OCI-LY1 (cell line): ENCODE results near the gene EGR4.

Experiments
- H2AFZ ChIP-seq: fragments of 200-600 bp; sonication (generic), shearing (Covaris generic); 2 replicates; pipeline ENCODE4 v1.6.0; 2014; ENCODE audit warnings: antibody characterized with exemption, mild to moderate bottlenecking, low read length
- H3F3A ChIP-seq: fragments of 200-600 bp; sonication (generic), shearing (Covaris generic); 2 replicates; pipeline ENCODE4 v1.6.0; 2014; ENCODE audit warnings: mild to moderate bottlenecking, antibody characterized with exemption, low read length, moderate library complexity; ENCODE audit not compliant: insufficient read depth
- H3K27ac ChIP-seq: fragments of 200-600 bp; sonication (generic); 2 replicates; pipeline ENCODE4 v1.5.1; 2014; ENCODE audit warnings: low read length, mixed run types, mild to moderate bottlenecking, low read depth; ENCODE audit not compliant: poor library complexity, severe bottlenecking
- H3K27me3 ChIP-seq: fragments of 200-600 bp; sonication (generic); 2 replicates; pipeline ENCODE4 v1.6.0; 2014; ENCODE audit warnings: antibody characterized with exemption, mild to moderate bottlenecking, low read length, moderate library complexity; ENCODE audit not compliant: insufficient read depth
- H3K36me3 ChIP-seq: fragments of 200-600 bp; sonication (generic); 2 replicates; pipeline ENCODE4 v1.6.1; 2014; ENCODE audit warnings: mild to moderate bottlenecking, antibody characterized with exemption, low read length, moderate library complexity, mixed read lengths; ENCODE audit not compliant: insufficient read depth
- H3K4me1 ChIP-seq: fragments of 200-600 bp; sonication (generic); 2 replicates; pipeline ENCODE4 v1.5.1; 2014; ENCODE audit warnings: mild to moderate bottlenecking, low read length, moderate library complexity; ENCODE audit not compliant: insufficient read depth, severe bottlenecking
- H3K4me2 ChIP-seq: fragments of 200-600 bp; sonication (generic), shearing (Covaris generic); 2 replicates; pipeline ENCODE4 v1.6.1; 2014; ENCODE audit warnings: low read length
- H3K4me3 ChIP-seq: fragments of 200-600 bp; sonication (generic); 2 replicates; pipeline ENCODE4 v1.5.1; 2014; ENCODE audit warnings: low read length, low read depth, mild to moderate bottlenecking, mixed read lengths; ENCODE audit not compliant: poor library complexity, severe bottlenecking
- H3K79me2 ChIP-seq: fragments of 200-600 bp; shearing (Covaris generic); 2 replicates; pipeline ENCODE4 v1.6.1; 2016; ENCODE audit warnings: mixed run types, low read length, mixed read lengths; ENCODE audit not compliant: insufficient read depth
- H3K9ac ChIP-seq: fragments of 200-600 bp; sonication (generic), shearing (Covaris generic); 2 replicates; pipeline ENCODE4 v1.6.1; 2014; ENCODE audit warnings: mild to moderate bottlenecking, low read length, mixed read lengths
- H3K9me2 ChIP-seq: fragments of 200-600 bp; sonication (generic), shearing (Covaris generic); 2 replicates; pipeline ENCODE4 v1.6.1; 2014; ENCODE audit warnings: low read depth, mild to moderate bottlenecking, low read length, mixed read lengths
- H3K9me3 ChIP-seq: fragments of 200-600 bp; shearing (Covaris generic); 2 replicates; pipeline ENCODE4 v1.6.1; 2014; ENCODE audit warnings: low read length, mixed read lengths
- H4K20me1 ChIP-seq: fragments of 200-600 bp; sonication (generic), shearing (Covaris generic); 2 replicates; pipeline ENCODE4 v1.6.0; 2016; ENCODE audit warnings: mild to moderate bottlenecking, low read length; ENCODE audit not compliant: insufficient read depth
- CTCF ChIP-seq: fragments of 200-600 bp; sonication (generic), shearing (Covaris generic); IDR thresholded peaks from 2 replicates; pipeline ENCODE4 v1.5.1; 2017; ENCODE audit warnings: mild to moderate bottlenecking, antibody characterized with exemption, low read length, moderate library complexity, mixed read lengths
- EZH2 ChIP-seq: fragments of 200-600 bp; sonication (generic), shearing (Covaris generic); IDR thresholded peaks from 2 replicates; pipeline ENCODE4 v1.8.0; 2017; ENCODE audit warnings: borderline replicate concordance, mixed run types, mild to moderate bottlenecking, antibody characterized with exemption, low read length, moderate library complexity, mixed read lengths

Gene EGR4

GRCh38 chr2:73292316-73292905 lies 937 bp downstream of the EGR4 start:
- peaks cover 5% of the 10 kb centered on the region; the same call in 1 of the 2 replicates for H3K27me3 ChIP-seq
- no peaks in the 10 kb centered on the region for H3K9me2 ChIP-seq
- no peak overlapping the region for H3K9ac ChIP-seq
- no peaks in the 10 kb centered on the region for H3K79me2 ChIP-seq
- no peaks in the 10 kb centered on the region for H4K20me1 ChIP-seq
- no peaks in the 10 kb centered on the region for H3K36me3 ChIP-seq
- no peak overlapping the region for H3K4me2 ChIP-seq
- no peak overlapping the region for H2AFZ ChIP-seq
- no peak overlapping the region for H3K27ac ChIP-seq
- no peaks in the 10 kb centered on the region for H3F3A ChIP-seq
- no peaks in the 10 kb centered on the region for H3K9me3 ChIP-seq
- H3K4me1 ChIP-seq, result peaks cover 6% of the 10 kb centered on the region
- TF ChIP-seq CTCF (no peak), EZH2 (no peak)
- no peak overlapping the region for H3K4me3 ChIP-seq

DNA sequence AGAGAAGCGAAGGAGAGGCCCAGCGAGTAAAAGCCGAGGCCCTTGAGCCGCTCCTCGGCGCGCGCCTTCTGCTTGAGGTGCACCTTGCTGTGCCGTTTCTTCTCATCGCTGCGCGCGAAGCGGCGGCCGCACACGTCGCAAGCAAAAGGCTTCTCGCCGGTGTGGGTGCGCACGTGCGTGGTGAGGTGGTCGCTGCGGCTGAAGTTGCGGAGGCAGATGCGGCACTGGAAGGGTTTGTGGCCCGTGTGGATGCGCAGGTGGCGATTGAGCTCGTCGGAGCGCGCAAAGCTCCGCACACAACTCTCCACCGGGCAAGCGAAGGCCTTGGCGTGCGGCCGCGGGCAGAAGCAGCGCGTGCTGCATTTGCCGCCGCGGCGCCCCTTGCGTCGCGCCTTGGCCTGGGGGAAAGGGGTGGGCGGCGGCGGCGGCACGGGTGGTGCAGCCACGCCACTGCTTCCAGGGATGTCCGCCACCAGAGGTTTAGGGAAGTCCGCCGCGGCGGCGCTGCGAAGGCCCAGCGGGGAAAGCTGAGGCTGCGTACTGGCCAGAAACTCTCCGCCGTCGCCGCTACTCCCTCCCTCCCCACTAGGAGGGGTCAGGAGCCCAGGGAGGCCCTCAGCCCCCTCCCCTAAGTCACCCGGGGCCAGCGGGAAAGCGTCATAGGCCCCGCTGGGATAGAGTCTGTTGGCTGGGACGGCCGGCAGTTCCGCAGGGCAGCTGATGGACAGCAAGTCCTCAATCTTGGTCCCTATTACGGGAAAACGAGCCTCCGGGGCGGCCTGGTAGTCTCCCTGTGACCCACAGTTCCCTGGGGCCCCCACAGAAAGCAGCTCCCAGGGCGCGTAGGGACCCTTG lies 1.7 kb downstream of the EGR4 start:
- Histone ChIP-seq H3K9ac (no peak overlapping the region), H3K4me3 (no peak overlapping the region), H3K9me3 (no peaks in the 10 kb centered on the region), H4K20me1 (no peaks in the 10 kb centered on the region), H3K4me1 (peaks cover 6% of the 10 kb centered on the region), H3K9me2 (no peaks in the 10 kb centered on the region), H3K27ac (no peak overlapping the region), H2AFZ (no peak overlapping the region), H3K27me3 (peaks cover 5% of the 10 kb centered on the region; the same call in 1 of the 2 replicates), H3K4me2 (peak overlapping the region; percentile 20; the same call in 1 of the 2 replicates), H3K79me2 (no peaks in the 10 kb centered on the region), H3K36me3 (no peaks in the 10 kb centered on the region), H3F3A (no peaks in the 10 kb centered on the region)
- TF ChIP-seq EZH2 (no peak), CTCF (no peak)

DNA sequence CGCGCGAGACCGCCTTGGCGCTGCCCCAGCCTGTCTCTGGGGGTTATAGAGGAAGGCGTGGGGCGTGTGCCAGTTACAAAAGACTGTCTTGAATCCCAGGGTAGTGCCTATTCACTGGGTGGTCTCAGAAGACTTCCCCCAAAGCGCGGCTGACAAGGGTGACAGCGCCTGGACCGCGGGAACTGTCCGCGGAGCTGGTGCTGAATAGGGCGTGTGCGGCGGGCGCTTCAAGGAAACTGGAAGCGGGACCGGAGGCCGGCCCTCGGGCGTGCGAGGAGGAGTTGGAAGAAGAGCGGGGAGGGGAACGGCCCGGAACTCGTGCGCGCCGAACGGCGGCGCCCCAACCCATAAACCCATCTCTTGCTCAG lies 2.3 kb downstream of the EGR4 start:
- Histone ChIP-seq H4K20me1 (no peaks in the 10 kb centered on the region), H3F3A (no peaks in the 10 kb centered on the region), H3K27me3 (peaks cover 5% of the 10 kb centered on the region; the same call in 1 of the 2 replicates), H3K4me3 (no peak overlapping the region), H3K9ac (no peak overlapping the region), H3K9me3 (no peaks in the 10 kb centered on the region), H3K27ac (no peak overlapping the region), H3K4me2 (peak overlapping the region; percentile 20; the same call in 1 of the 2 replicates), H2AFZ (no peak overlapping the region), H3K9me2 (no peaks in the 10 kb centered on the region), H3K79me2 (no peaks in the 10 kb centered on the region), H3K36me3 (no peaks in the 10 kb centered on the region), H3K4me1 (peaks cover 6% of the 10 kb centered on the region)
- TF ChIP-seq CTCF (no peak), EZH2 (no peak)
